NCI-H2196 treated with DMSO at 0.1 percent for 48 hours (cell line): ENCODE data around the gene CACNA1B.
"Not testable (repeated sequence)": the region's sequence is repeated elsewhere in the genome, so short reads cannot be mapped to it uniquely, and the experiment has no call there.

Experiments
- DNase-seq: peaks from one replicate; lab custom pipeline; 2025; ENCODE audit not compliant: unreplicated experiment; lab: John Stamatoyannopoulos, UW

CACNA1B gene

GRCh38 chr9:138126858-138127584, 249.4 kb downstream of the CACNA1B start:
- not testable (repeated sequence) for DNase-seq

- not testable (repeated sequence) for DNase-seq
Measured at GRCh38 chr9:138128027-138128426, 250.4 kb downstream of the CACNA1B start.

GRCh38 chr9:138129318-138129717, 251.7 kb downstream of the CACNA1B start:
- DNase-seq: not testable (repeated sequence)

GRCh38 chr9:138132946-138133705, 255.5 kb downstream of the CACNA1B start:
- not testable (repeated sequence) for DNase-seq

- not testable (repeated sequence) for DNase-seq
Measured at GRCh38 chr9:138134581-138134980, 257.0 kb downstream of the CACNA1B start.

GRCh38 chr9:138139096-138139495, 261.5 kb downstream of the CACNA1B start:
- not testable (repeated sequence) for DNase-seq

GRCh38 chr9:138140980-138141379, 263.4 kb downstream of the CACNA1B start:
- DNase-seq: not testable (repeated sequence)

GRCh38 chr9:138142528-138143244, 265.1 kb downstream of the CACNA1B start:
- not testable (repeated sequence) for DNase-seq

- not testable (repeated sequence) for DNase-seq
Measured at GRCh38 chr9:138143491-138143890, 265.9 kb downstream of the CACNA1B start.

- DNase-seq: peak; percentile 5
Measured at GRCh38 chr9:138147556-138147955, 270.0 kb downstream of the CACNA1B start.

GRCh38 chr9:138149672-138150656, 272.4 kb downstream of the CACNA1B start:
- not testable (repeated sequence) for DNase-seq

GRCh38 chr9:138155788-138156187, 278.2 kb downstream of the CACNA1B start:
- DNase-seq: not testable (repeated sequence)

GRCh38 chr9:138166793-138167192, 289.2 kb downstream of the CACNA1B start:
- DNase-seq: not testable (repeated sequence)
